A673 (cell line): ENCODE measurements around the gene DOCK8.

Experiments used
- EZH2 ChIP-seq: fragments of 200-600 bp; sonication (generic); IDR thresholded peaks from 2 replicates; pipeline ENCODE4 v1.6.1; 2017; ENCODE audit warnings: borderline replicate concordance, low read depth, mild to moderate bottlenecking, mixed read lengths, antibody characterized with exemption, low read length; ENCODE audit not compliant: poor library complexity, severe bottlenecking
- TF ChIP-seq, protein P1 (sequence below): fragments of 300-800, 200-600 bp; sonication (generic); conservative IDR thresholded peaks from 2 replicates; pipeline ENCODE4 v1.5.1; 2017; ENCODE audit warnings: low read depth, mild to moderate bottlenecking, antibody characterized with exemption, low read length, moderate library complexity, mixed read lengths

DNA sequence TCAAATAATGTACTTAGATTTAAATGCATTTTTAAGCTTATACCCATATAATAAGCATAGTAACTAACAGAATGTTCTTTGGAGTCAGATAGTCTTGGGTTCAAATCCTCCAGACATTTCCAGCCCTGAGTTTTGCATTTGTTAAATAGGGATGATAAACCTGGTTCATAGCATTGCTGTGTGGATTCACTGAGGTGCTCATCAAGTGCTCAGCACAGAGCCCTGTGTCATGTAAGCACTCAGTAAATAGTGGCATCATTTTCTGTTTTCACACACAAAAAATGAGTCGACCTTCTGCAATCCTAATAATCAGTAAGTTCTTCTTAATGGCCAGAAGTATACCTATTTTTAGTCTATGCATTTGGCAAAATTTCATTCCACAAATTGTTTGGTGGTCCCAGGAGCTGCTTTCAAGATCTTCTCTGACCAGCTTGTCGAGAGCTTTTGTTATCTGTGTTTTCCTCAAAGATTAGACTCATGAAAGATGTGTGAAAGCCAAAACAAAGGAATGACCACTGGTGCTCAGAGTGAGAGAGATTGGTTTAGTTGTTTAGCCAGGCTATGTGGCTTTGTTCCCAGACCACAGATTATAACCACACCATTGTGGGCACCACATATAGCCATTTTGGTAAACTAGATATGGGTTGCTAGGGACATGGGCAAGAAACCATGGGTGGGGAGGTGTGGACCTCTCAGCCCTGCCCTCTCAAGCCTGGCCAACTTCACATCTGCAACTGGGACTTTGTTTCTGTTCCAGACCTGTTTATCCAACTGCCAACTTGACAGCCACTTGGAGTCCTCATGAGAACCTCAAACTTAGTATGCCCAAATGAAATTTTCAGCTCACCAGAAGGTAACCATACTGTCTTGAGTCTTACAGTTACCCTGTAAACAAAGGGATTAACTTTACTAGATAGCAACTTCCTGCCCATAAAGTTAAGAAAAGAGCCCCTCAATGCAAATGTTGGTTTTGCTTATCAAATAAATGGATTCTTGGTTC, 45.0 kb downstream of the DOCK8 start:
- TF ChIP-seq, protein P1, sequence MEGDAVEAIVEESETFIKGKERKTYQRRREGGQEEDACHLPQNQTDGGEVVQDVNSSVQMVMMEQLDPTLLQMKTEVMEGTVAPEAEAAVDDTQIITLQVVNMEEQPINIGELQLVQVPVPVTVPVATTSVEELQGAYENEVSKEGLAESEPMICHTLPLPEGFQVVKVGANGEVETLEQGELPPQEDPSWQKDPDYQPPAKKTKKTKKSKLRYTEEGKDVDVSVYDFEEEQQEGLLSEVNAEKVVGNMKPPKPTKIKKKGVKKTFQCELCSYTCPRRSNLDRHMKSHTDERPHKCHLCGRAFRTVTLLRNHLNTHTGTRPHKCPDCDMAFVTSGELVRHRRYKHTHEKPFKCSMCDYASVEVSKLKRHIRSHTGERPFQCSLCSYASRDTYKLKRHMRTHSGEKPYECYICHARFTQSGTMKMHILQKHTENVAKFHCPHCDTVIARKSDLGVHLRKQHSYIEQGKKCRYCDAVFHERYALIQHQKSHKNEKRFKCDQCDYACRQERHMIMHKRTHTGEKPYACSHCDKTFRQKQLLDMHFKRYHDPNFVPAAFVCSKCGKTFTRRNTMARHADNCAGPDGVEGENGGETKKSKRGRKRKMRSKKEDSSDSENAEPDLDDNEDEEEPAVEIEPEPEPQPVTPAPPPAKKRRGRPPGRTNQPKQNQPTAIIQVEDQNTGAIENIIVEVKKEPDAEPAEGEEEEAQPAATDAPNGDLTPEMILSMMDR, result no peak
- no peak for TF ChIP-seq EZH2
